ENCODE measurements around the gene SERPINA5. TPM values are rescaled to one million over a fixed set of nuclear protein-coding genes. Genes with fewer than 3 reads are reported as not detected.
A peak's percentile ranks its signal among the peaks of the same experiment; 100 is the strongest.

Gene SERPINA5
- total RNA-seq, 1 experiment from 2014 or later = 0.49 TPM

- intact Hi-C loops (cut with micrococcal nuclease; ENCODE audit: unreplicated experiment) = no loop called here
- POLR2A ChIA-PET = no interaction called here
- Histone ChIP-seq H3K9me3 (ENCODE audit: control insufficient read depth, insufficient read depth, low read depth, low read length) (no peaks in the 10 kb centered on the region), H3K4me1 (ENCODE audit: control insufficient read depth, insufficient read depth, low read length) (no peaks in the 10 kb centered on the region), H3K27me3 (ENCODE audit: control insufficient read depth, insufficient read depth, low read length) (no peaks in the 10 kb centered on the region; the same call in 1 of the 2 replicates), H3K27ac (ENCODE audit: low read length) (no peak overlapping the region), H3K36me3 (ENCODE audit: control insufficient read depth, insufficient read depth, low read length) (no peaks in the 10 kb centered on the region), H3K4me3 (ENCODE audit: low read depth in 2 of 2, low read length in 2 of 2) (no peak overlapping the region)
- TF ChIP-seq SIN3A (IDR thresholded peaks at IDR 0.05; ENCODE audit: borderline replicate concordance, insufficient read depth, low read depth, low read length) (no peak), CTCF (IDR thresholded peaks at IDR 0.05) (no peak), TCF7L2 (IDR thresholded peaks at IDR 0.05; ENCODE audit: low read depth, low read length) (no peak), REST (IDR thresholded peaks at IDR 0.05; ENCODE audit: insufficient read depth in 1 of 2, low read depth in 2 of 2, low read length in 1 of 2) (no peak), POLR2AphosphoS5 (IDR thresholded peaks at IDR 0.05; ENCODE audit: low read depth, low read length) (no peak)
- CTCF ChIA-PET = interaction anchor here (0.5 kb wide), 1 partner anchor 75 kb away, joined by 3 read pairs; no protein-coding TSS in a partner anchor
- DNase-seq (ENCODE audit: low read depth, low spot score) (no peak), ATAC-seq (no peak)
- no TSS peak for BruUV-seq (replicated peaks)
- in situ Hi-C loops (cut with HindIII; ENCODE audit: low pct_unique_long_range_greater_than_20kb, low sequenced_read_pairs) = no loop called here
Measured at GRCh38 chr14:94535506-94535905, 45.7 kb upstream of the SERPINA5 start.

- no peak for ATAC-seq
- Histone ChIP-seq H3K4me3 (ENCODE audit: low read depth in 2 of 2, low read length in 2 of 2) (no peak overlapping the region), H3K4me1 (ENCODE audit: control insufficient read depth, insufficient read depth, low read length) (no peaks in the 10 kb centered on the region), H3K9me3 (ENCODE audit: control insufficient read depth, insufficient read depth, low read depth, low read length) (no peaks in the 10 kb centered on the region), H3K27ac (ENCODE audit: low read length) (no peak overlapping the region), H3K36me3 (ENCODE audit: control insufficient read depth, insufficient read depth, low read length) (no peaks in the 10 kb centered on the region), H3K27me3 (ENCODE audit: control insufficient read depth, insufficient read depth, low read length) (no peaks in the 10 kb centered on the region)
- DNase-seq (ENCODE audit: low read depth, low spot score) = no peak
- CTCF ChIA-PET = no interaction called here
- in situ Hi-C loops (cut with HindIII; ENCODE audit: low pct_unique_long_range_greater_than_20kb, low sequenced_read_pairs) = no loop called here
- POLR2A ChIA-PET = no interaction called here
- TF ChIP-seq CTCF (IDR thresholded peaks at IDR 0.05) = 0 out of 2 replicates have a peak, but pooled peaks have one; percentile 13
- TF ChIP-seq TCF7L2 (IDR thresholded peaks at IDR 0.05; ENCODE audit: low read depth, low read length) = no peak
- BruUV-seq (replicated peaks) = no TSS peak
- intact Hi-C loops (cut with micrococcal nuclease; ENCODE audit: unreplicated experiment) = no loop called here
Measured at GRCh38 chr14:94536836-94537235, 44.4 kb upstream of the SERPINA5 start.
